Measurements from ENCODE around the gene ARHGAP4.

Gene ARHGAP4

GRCh38 chrX:153973127-153974002 is 47.3 kb upstream of the ARHGAP4 start:
- Histone ChIP-seq H3K79me2 (ENCODE audit: insufficient read depth, low read length) (peaks cover 13% of the 10 kb centered on the region), H3K4me3 (ENCODE audit: low read depth, low read length, poor library complexity, severe bottlenecking) (peak overlapping the region; percentile 85), H3K4me2 (ENCODE audit: low read length) (peak overlapping the region; percentile 87), H2AFZ (ENCODE audit: low read length) (no peak overlapping the region), H3K27ac (ENCODE audit: low read depth, low read length, poor library complexity, severe bottlenecking) (peak overlapping the region; percentile 98), H3K9me3 (ENCODE audit: low read length) (no peaks in the 10 kb centered on the region), H3K27me3 (ENCODE audit: insufficient read depth, low read length) (no peaks in the 10 kb centered on the region), H3K9ac (ENCODE audit: low read length) (peak overlapping the region; percentile 100), H3F3A (ENCODE audit: insufficient read depth, low read length) (no peaks in the 10 kb centered on the region), H3K9me2 (ENCODE audit: low read depth, low read length) (no peaks in the 10 kb centered on the region), H4K20me1 (ENCODE audit: insufficient read depth, low read length) (no peaks in the 10 kb centered on the region), H3K4me1 (ENCODE audit: insufficient read depth, low read length, severe bottlenecking) (peaks cover 27% of the 10 kb centered on the region), H3K36me3 (ENCODE audit: insufficient read depth, low read length) (peaks cover 8% of the 10 kb centered on the region; the same call in 1 of the 2 replicates)
- TF ChIP-seq EZH2 (IDR thresholded peaks at IDR 0.05; ENCODE audit: borderline replicate concordance, low read length) (no peak), CTCF (IDR thresholded peaks at IDR 0.05; ENCODE audit: low read length) (no peak)

- Histone ChIP-seq H3K27ac (ENCODE audit: low read depth, low read length, poor library complexity, severe bottlenecking) (peak within 1 kb of the TSS; percentile 98), H3K9me2 (ENCODE audit: low read depth, low read length) (no peaks in the 10 kb centered on the region), H3K36me3 (ENCODE audit: insufficient read depth, low read length) (peaks cover 13% of the 10 kb centered on the region; the same call in 1 of the 2 replicates), H3F3A (ENCODE audit: insufficient read depth, low read length) (no peaks in the 10 kb centered on the region), H3K9ac (ENCODE audit: low read length) (peak within 1 kb of the TSS; percentile 100), H2AFZ (ENCODE audit: low read length) (no peak within 1 kb of the TSS), H4K20me1 (ENCODE audit: insufficient read depth, low read length) (no peaks in the 10 kb centered on the region), H3K4me2 (ENCODE audit: low read length) (peak within 1 kb of the TSS; percentile 87), H3K9me3 (ENCODE audit: low read length) (no peaks in the 10 kb centered on the region), H3K4me3 (ENCODE audit: low read depth, low read length, poor library complexity, severe bottlenecking) (peak within 1 kb of the TSS; percentile 93), H3K27me3 (ENCODE audit: insufficient read depth, low read length) (no peaks in the 10 kb centered on the region), H3K4me1 (ENCODE audit: insufficient read depth, low read length, severe bottlenecking) (peaks cover 35% of the 10 kb centered on the region), H3K79me2 (ENCODE audit: insufficient read depth, low read length) (peaks cover 21% of the 10 kb centered on the region)
- TF ChIP-seq EZH2 (IDR thresholded peaks at IDR 0.05; ENCODE audit: borderline replicate concordance, low read length) (no peak), CTCF (IDR thresholded peaks at IDR 0.05; ENCODE audit: low read length) (no peak)
Observed at GRCh38 chrX:153972368-153973126, 46.5 kb upstream of the ARHGAP4 start, which contains the start of gene TMEM187. TSS of gene TMEM187 (plus strand) at chrX:153972754. CDS start at chrX:153982063, 9,309 bp downstream.

GRCh38 chrX:153971450-153972367 is 45.6 kb upstream of the ARHGAP4 start, which contains the start of gene HCFC1:
TSS of gene HCFC1 (minus strand) at chrX:153971818. CDS start at chrX:153970840, 978 bp downstream.
- Histone ChIP-seq H3K9me3 (ENCODE audit: low read length) (no peaks in the 10 kb centered on the region), H3K79me2 (ENCODE audit: insufficient read depth, low read length) (peaks cover 30% of the 10 kb centered on the region), H3K27me3 (ENCODE audit: insufficient read depth, low read length) (no peaks in the 10 kb centered on the region), H3K9me2 (ENCODE audit: low read depth, low read length) (no peaks in the 10 kb centered on the region), H3K4me1 (ENCODE audit: insufficient read depth, low read length, severe bottlenecking) (peaks cover 43% of the 10 kb centered on the region), H2AFZ (ENCODE audit: low read length) (no peak within 1 kb of the TSS), H4K20me1 (ENCODE audit: insufficient read depth, low read length) (no peaks in the 10 kb centered on the region), H3F3A (ENCODE audit: insufficient read depth, low read length) (no peaks in the 10 kb centered on the region), H3K27ac (ENCODE audit: low read depth, low read length, poor library complexity, severe bottlenecking) (peak within 1 kb of the TSS; percentile 98), H3K4me2 (ENCODE audit: low read length) (peak within 1 kb of the TSS; percentile 99), H3K4me3 (ENCODE audit: low read depth, low read length, poor library complexity, severe bottlenecking) (peak within 1 kb of the TSS; percentile 93), H3K36me3 (ENCODE audit: insufficient read depth, low read length) (peaks cover 21% of the 10 kb centered on the region; the same call in 1 of the 2 replicates), H3K9ac (ENCODE audit: low read length) (peak within 1 kb of the TSS; percentile 100)
- TF ChIP-seq EZH2 (IDR thresholded peaks at IDR 0.05; ENCODE audit: borderline replicate concordance, low read length) (no peak), CTCF (IDR thresholded peaks at IDR 0.05; ENCODE audit: low read length) (no peak)
